ENCODE data around the gene LTN1.
"Not testable (repeated sequence)": the region's sequence is repeated elsewhere in the genome, so short reads cannot be mapped to it uniquely, and the experiment has no call there.

The LTN1 gene

GRCh38 chr21:28938726-28939125, 54.0 kb downstream of the LTN1 start:
- no peak for TF ChIP-seq CTCF (IDR thresholded peaks at IDR 0.05; ENCODE audit: extremely low read depth, insufficient read depth, missing control alignments)
- no peak for DNase-seq (ENCODE audit: low spot score)
- in situ Hi-C loops (cut with MboI; ENCODE audit: low pct_unique_long_range_greater_than_20kb, low sequenced_read_pairs, unreplicated experiment), result no loop called here

GRCh38 chr21:28937737-28938136, 54.9 kb downstream of the LTN1 start:
- in situ Hi-C loops (cut with MboI; ENCODE audit: low pct_unique_long_range_greater_than_20kb, low sequenced_read_pairs, unreplicated experiment), result no loop called here
- no peak for TF ChIP-seq CTCF (IDR thresholded peaks at IDR 0.05; ENCODE audit: extremely low read depth, insufficient read depth, missing control alignments)
- no peak for DNase-seq (ENCODE audit: low spot score)

GRCh38 chr21:28936721-28937120, 56.0 kb downstream of the LTN1 start:
- TF ChIP-seq CTCF (IDR thresholded peaks at IDR 0.05; ENCODE audit: extremely low read depth, insufficient read depth, missing control alignments), result no peak
- DNase-seq (ENCODE audit: low spot score), result no peak
- in situ Hi-C loops (cut with MboI; ENCODE audit: low pct_unique_long_range_greater_than_20kb, low sequenced_read_pairs, unreplicated experiment), result no loop called here

- DNase-seq (ENCODE audit: low spot score), result no peak
- in situ Hi-C loops (cut with MboI; ENCODE audit: low pct_unique_long_range_greater_than_20kb, low sequenced_read_pairs, unreplicated experiment), result no loop called here
- no peak for TF ChIP-seq CTCF (IDR thresholded peaks at IDR 0.05; ENCODE audit: extremely low read depth, insufficient read depth, missing control alignments)
Measured at GRCh38 chr21:28936036-28936435, 56.6 kb downstream of the LTN1 start.

GRCh38 chr21:28932717-28933116, 60.0 kb downstream of the LTN1 start:
- TF ChIP-seq CTCF (IDR thresholded peaks at IDR 0.05; ENCODE audit: extremely low read depth, insufficient read depth, missing control alignments), result no peak
- in situ Hi-C loops (cut with MboI; ENCODE audit: low pct_unique_long_range_greater_than_20kb, low sequenced_read_pairs, unreplicated experiment), result no loop called here
- no peak for DNase-seq (ENCODE audit: low spot score)

- in situ Hi-C loops (cut with MboI; ENCODE audit: low pct_unique_long_range_greater_than_20kb, low sequenced_read_pairs, unreplicated experiment); DNase-seq (ENCODE audit: low spot score): not testable (repeated sequence)
Measured at GRCh38 chr21:28931708-28932372, 60.8 kb downstream of the LTN1 start.

- no peak for TF ChIP-seq CTCF (IDR thresholded peaks at IDR 0.05; ENCODE audit: extremely low read depth, insufficient read depth, missing control alignments)
- no peak for DNase-seq (ENCODE audit: low spot score)
- in situ Hi-C loops (cut with MboI; ENCODE audit: low pct_unique_long_range_greater_than_20kb, low sequenced_read_pairs, unreplicated experiment), result no loop called here
Measured at GRCh38 chr21:28928578-28929420, 63.9 kb downstream of the LTN1 start.

Measured in GM13977 (cell line).